ENCODE results near the gene ZKSCAN1. TPM values are rescaled to one million over a fixed set of nuclear protein-coding genes. Genes with fewer than 3 reads are reported as not detected.
A peak's percentile ranks its signal among the peaks of the same experiment; 100 is the strongest.

The ZKSCAN1 gene
- total RNA-seq, 2 experiments from 2014 or later, result 42.3 to 45.0 TPM

GRCh38 chr7:100089458-100090196 is 74.2 kb downstream of the ZKSCAN1 start:
- ATAC-seq (ENCODE audit: poor library complexity), result no peak
- POLR2A ChIA-PET, result interaction anchor here (0.7 to 3.7 kb wide), 7 partner anchors 8 to 88 kb away, joined by 3 to 46 read pairs (median 3); partner anchors contain the start of genes AP4M1, MBLAC1 and MCM7
- Mint-ChIP-seq H3K9me3 (no peaks in the 10 kb centered on the region), H3K4me1 (ENCODE audit: low read depth) (peaks cover 25% of the 10 kb centered on the region), H3K27ac (peak overlapping the region; percentile 91), H3K27me3 (no peaks in the 10 kb centered on the region), H3K36me3 (ENCODE audit: low read depth) (peaks cover 53% of the 10 kb centered on the region), H3K4me3 (peak overlapping the region; percentile 90)
- Histone ChIP-seq H3K4me1 (ENCODE audit: insufficient read depth, low read length) (peaks cover 24% of the 10 kb centered on the region), H3K27me3 (ENCODE audit: control insufficient read depth in 1 of 2, insufficient read depth in 2 of 2, low read length in 2 of 2) (no peaks in the 10 kb centered on the region), H3K9me3 (ENCODE audit: control insufficient read depth in 1 of 2, insufficient read depth in 1 of 2, low read length in 2 of 2) (no peaks in the 10 kb centered on the region), H3K36me3 (ENCODE audit: insufficient read depth, low read length) (peaks cover 44% of the 10 kb centered on the region), H3K27ac (ENCODE audit: low read depth in 1 of 2, low read length in 2 of 2) (peak overlapping the region; percentile 83 to 86), H3K4me3 (ENCODE audit: low read length) (peak overlapping the region; percentile 92)
- DNase-seq, result no peak
- intact Hi-C loops (cut with DNase I, micrococcal nuclease), result loop anchor here (1.0 to 10.0 kb wide), 3 partner anchors 11 to 945 kb away; partner anchors contain the start of genes SMURF1 (in 1 of the 2) and TRIM4 (in 1 of the 2)
- TF ChIP-seq CTCF (IDR thresholded peaks at IDR 0.05), result no peak
- CTCF ChIA-PET, result interaction anchor here (1.3 to 1.6 kb wide), 2 partner anchors 9 to 41 kb away, joined by 3 to 5 read pairs; no protein-coding TSS in a partner anchor

- Mint-ChIP-seq H3K27me3 (no peaks in the 10 kb centered on the region), H3K36me3 (ENCODE audit: low read depth) (peaks cover 64% of the 10 kb centered on the region), H3K27ac (peak overlapping the region; percentile 91), H3K4me1 (ENCODE audit: low read depth) (peaks cover 25% of the 10 kb centered on the region), H3K4me3 (peak overlapping the region; percentile 90), H3K9me3 (no peaks in the 10 kb centered on the region)
- Histone ChIP-seq H3K9me3 (ENCODE audit: control insufficient read depth in 1 of 2, insufficient read depth in 1 of 2, low read length in 2 of 2) (no peaks in the 10 kb centered on the region), H3K4me1 (ENCODE audit: insufficient read depth, low read length) (peaks cover 24% of the 10 kb centered on the region), H3K36me3 (ENCODE audit: insufficient read depth, low read length) (peaks cover 56% of the 10 kb centered on the region), H3K27me3 (ENCODE audit: control insufficient read depth in 1 of 2, insufficient read depth in 2 of 2, low read length in 2 of 2) (no peaks in the 10 kb centered on the region), H3K27ac (ENCODE audit: low read depth in 1 of 2, low read length in 2 of 2) (no peak overlapping the region), H3K4me3 (ENCODE audit: low read length) (no peak overlapping the region)
- intact Hi-C loops (cut with DNase I, micrococcal nuclease), result no loop called here
- CTCF ChIA-PET, result interaction anchor here (1.3 to 1.6 kb wide), 2 partner anchors 10 to 40 kb away, joined by 3 to 5 read pairs; no protein-coding TSS in a partner anchor
- POLR2A ChIA-PET, result interaction anchor here (1.1 to 3.7 kb wide), 2 partner anchors 10 to 36 kb away, joined by 3 to 46 read pairs; partner anchors contain the start of genes AP4M1, MBLAC1 and MCM7
- DNase-seq, result no peak
- TF ChIP-seq CTCF (IDR thresholded peaks at IDR 0.05), result no peak
- no peak for ATAC-seq (ENCODE audit: poor library complexity)
Observed at GRCh38 chr7:100090527-100091410, 75.4 kb downstream of the ZKSCAN1 start.

Other genes with a start within 250 kb of the ZKSCAN1 start
- gene CYP3A4, start 231.4 kb upstream of the ZKSCAN1 start, total RNA-seq, result not detected
- gene CYP3A43, start 187.6 kb upstream of the ZKSCAN1 start, total RNA-seq, result not detected
- gene OR2AE1, start 138.6 kb upstream of the ZKSCAN1 start, total RNA-seq, result not detected
- gene TRIM4, start 96.1 kb upstream of the ZKSCAN1 start, total RNA-seq, result 10 to 100 TPM; 22.8 to 23.1 TPM
- gene GJC3, start 86.0 kb upstream of the ZKSCAN1 start, total RNA-seq, result under 1 TPM; 0.25 to 0.36 TPM
- gene AZGP1, start 39.6 kb upstream of the ZKSCAN1 start, total RNA-seq, result not detected
- gene ZSCAN21, start 34.2 kb downstream of the ZKSCAN1 start, total RNA-seq, result 1 to 10 TPM; 2.0 to 2.7 TPM
- gene ZNF3, start 66.1 kb downstream of the ZKSCAN1 start, total RNA-seq, result 10 to 100 TPM; 38.3 to 40.3 TPM
- 10 to 100 TPM; 79.0 to 83.9 TPM for gene COPS6, start 73.4 kb downstream of the ZKSCAN1 start, total RNA-seq
- 10 to 100 TPM; 54.5 to 56.0 TPM for gene MCM7, start 85.8 kb downstream of the ZKSCAN1 start, total RNA-seq
- 1 to 10 TPM; 2.8 to 4.0 TPM for gene AP4M1, start 86.0 kb downstream of the ZKSCAN1 start, total RNA-seq
- 10 to 100 TPM; 34.8 to 37.4 TPM for gene TAF6, start 103.8 kb downstream of the ZKSCAN1 start, total RNA-seq
- gene CNPY4, start 104.0 kb downstream of the ZKSCAN1 start, total RNA-seq, result 10 to 100 TPM; 22.5 to 25.6 TPM
- gene MBLAC1, start 111.4 kb downstream of the ZKSCAN1 start, total RNA-seq, result 1 to 10 TPM; 3.7 to 4.4 TPM
- gene LAMTOR4, start 133.3 kb downstream of the ZKSCAN1 start, total RNA-seq, result 100 to 1,000 TPM; 107 to 125 TPM
- gene TRAPPC14, start 143.1 kb downstream of the ZKSCAN1 start, total RNA-seq, result 10 to 100 TPM; 37.9 to 42.6 TPM
- gene GAL3ST4, start 153.0 kb downstream of the ZKSCAN1 start, total RNA-seq, result 10 to 100 TPM; 12.7 to 13.2 TPM
- gene GPC2, start 161.8 kb downstream of the ZKSCAN1 start, total RNA-seq, result 10 to 100 TPM; 16.4 to 18.7 TPM
- 1 to 10 TPM; 4.0 to 5.5 TPM for gene STAG3, start 162.3 kb downstream of the ZKSCAN1 start, total RNA-seq
- 10 to 100 TPM; 30.1 to 33.2 TPM for gene PVRIG, start 204.4 kb downstream of the ZKSCAN1 start, total RNA-seq